Left lung (tissue), 10 donors: Measurements from ENCODE around the gene NSD2. TPM values are rescaled to one million over a fixed set of nuclear protein-coding genes. Genes with fewer than 3 reads are reported as not detected.

Experiments
- ATAC-seq: fragments of 200-7000 bp; cut with Tn5 transposase; one replicate; pipeline ENCODE4 v1.9.1; 2020; ENCODE audit warnings: moderate library complexity
- DNase-seq, 4 donors: peaks; one replicate each; pipeline ENCODE4 v3.0.0-alpha.2; 2013 to 2020
- H3K27ac ChIP-seq, 2 donors: fragments of 200-600 bp; sonication (generic) in 1 of 2; one replicate each; pipeline versions ENCODE4 v1.5.0 to v1.8.0; 2020 to 2021
- H3K27me3 ChIP-seq, 2 donors: fragments of 200-600 bp; sonication (generic) in 1 of 2; one replicate each; pipeline versions ENCODE4 v1.5.0 to v1.8.0; 2020 to 2021
- H3K36me3 ChIP-seq, 2 donors: fragments of 200-600 bp; sonication (generic) in 1 of 2; one replicate each; pipeline versions ENCODE4 v1.5.0 to v1.8.0; 2020 to 2021
- H3K4me1 ChIP-seq, 2 donors: fragments of 200-600 bp; one replicate each; pipeline ENCODE4 v1.8.0; 2021
- H3K4me3 ChIP-seq, 2 donors: fragments of 200-600 bp; sonication (generic) in 1 of 2; one replicate each; pipeline versions ENCODE4 v1.5.0 to v1.8.0; 2020 to 2021; ENCODE audit warnings: mild to moderate bottlenecking in 1 of 2
- H3K9me3 ChIP-seq, 2 donors: fragments of 200-600 bp; sonication (generic) in 1 of 2; one replicate each; pipeline versions ENCODE4 v1.5.0 to v1.8.0; 2020 to 2021
- intact Hi-C, 2 donors: fragments of 100-400 bp; cut with DNase I; formaldehyde crosslinking; loops; one replicate each; pipeline versions ENCODE4 v1.11.2 to v1.14.2; 2022
- polyA plus RNA-seq, 6 donors: library from polyadenylated mRNA; unstranded; fragments of 120-200 nt; gene quantifications; one replicate each; pipeline ENCODE4 v1.2.1, GENCODE V29; 2013; ENCODE audit not compliant: insufficient read length in 6 of 6
- total RNA-seq, 2 donors: library from RNA; stranded (reverse); fragmentation: NEBNext Ultra II Directional; extraction: Animal tissue kit (Norgen Biotek cat#: 25700); gene quantifications; one replicate each; pipeline ENCODE4 v1.2.1, GENCODE V29; 2021
- TF ChIP-seq, protein P1 (sequence below), 2 donors: fragments of 200-600 bp; sonication (generic) in 1 of 2; IDR thresholded peaks; one replicate each; pipeline versions ENCODE4 v1.5.0 to v1.8.0; 2021; ENCODE audit warnings: antibody characterized with exemption in 2 of 2
- donor health status: DM: no; HTN: yes; CAD: no.
- donor health status: DM: no; HTN: no; CAD: no.

The NSD2 gene
- total and polyA plus RNA-seq, 8 donors: 53.6 to 93.8 (median 80.0) TPM

GRCh38 chr4:1900087-1900433 lies 28.9 kb downstream of the NSD2 start:
- Histone ChIP-seq H3K9me3 (no peaks in the 10 kb centered on the region), H3K27me3 (no peaks in the 10 kb centered on the region), H3K4me1 (no peaks in the 10 kb centered on the region), H3K27ac (peak overlapping the region in 1 of 2 donors; percentile 46), H3K4me3 (no peak overlapping the region), H3K36me3 (peaks cover 0 to 45% of the 10 kb centered on the region in 2 donors)
- DNase-seq (no peak), ATAC-seq (no peak)
- intact Hi-C loops: no loop called here
- TF ChIP-seq, protein P1, sequence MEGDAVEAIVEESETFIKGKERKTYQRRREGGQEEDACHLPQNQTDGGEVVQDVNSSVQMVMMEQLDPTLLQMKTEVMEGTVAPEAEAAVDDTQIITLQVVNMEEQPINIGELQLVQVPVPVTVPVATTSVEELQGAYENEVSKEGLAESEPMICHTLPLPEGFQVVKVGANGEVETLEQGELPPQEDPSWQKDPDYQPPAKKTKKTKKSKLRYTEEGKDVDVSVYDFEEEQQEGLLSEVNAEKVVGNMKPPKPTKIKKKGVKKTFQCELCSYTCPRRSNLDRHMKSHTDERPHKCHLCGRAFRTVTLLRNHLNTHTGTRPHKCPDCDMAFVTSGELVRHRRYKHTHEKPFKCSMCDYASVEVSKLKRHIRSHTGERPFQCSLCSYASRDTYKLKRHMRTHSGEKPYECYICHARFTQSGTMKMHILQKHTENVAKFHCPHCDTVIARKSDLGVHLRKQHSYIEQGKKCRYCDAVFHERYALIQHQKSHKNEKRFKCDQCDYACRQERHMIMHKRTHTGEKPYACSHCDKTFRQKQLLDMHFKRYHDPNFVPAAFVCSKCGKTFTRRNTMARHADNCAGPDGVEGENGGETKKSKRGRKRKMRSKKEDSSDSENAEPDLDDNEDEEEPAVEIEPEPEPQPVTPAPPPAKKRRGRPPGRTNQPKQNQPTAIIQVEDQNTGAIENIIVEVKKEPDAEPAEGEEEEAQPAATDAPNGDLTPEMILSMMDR (IDR thresholded peaks at IDR 0.05): no peak

DNA sequence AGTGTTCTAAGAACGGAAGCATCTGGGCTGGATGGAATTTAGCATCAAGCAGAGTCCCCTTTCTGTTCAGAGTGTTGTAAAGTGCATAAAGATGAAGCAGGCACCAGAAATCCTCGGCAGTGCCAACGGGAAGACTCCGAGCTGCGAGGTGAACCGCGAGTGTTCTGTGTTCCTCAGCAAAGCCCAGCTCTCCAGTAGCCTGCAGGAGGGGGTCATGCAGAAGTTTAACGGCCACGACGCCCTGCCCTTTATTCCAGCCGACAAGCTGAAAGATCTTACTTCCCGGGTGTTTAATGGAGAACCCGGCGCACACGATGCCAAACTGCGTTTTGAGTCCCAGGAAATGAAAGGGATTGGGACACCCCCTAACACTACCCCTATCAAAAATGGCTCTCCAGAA lies 29.4 kb downstream of the NSD2 start:
- intact Hi-C loops: no loop called here
- Histone ChIP-seq H3K4me3 (no peak overlapping the region), H3K27me3 (no peaks in the 10 kb centered on the region), H3K4me1 (no peaks in the 10 kb centered on the region), H3K9me3 (no peaks in the 10 kb centered on the region), H3K36me3 (peaks cover 0 to 50% of the 10 kb centered on the region in 2 donors), H3K27ac (peak overlapping the region; percentile 46 to 53)
- ATAC-seq: peak; percentile 17
- TF ChIP-seq, protein P1 (IDR thresholded peaks at IDR 0.05): no peak
- no peak for DNase-seq

DNA sequence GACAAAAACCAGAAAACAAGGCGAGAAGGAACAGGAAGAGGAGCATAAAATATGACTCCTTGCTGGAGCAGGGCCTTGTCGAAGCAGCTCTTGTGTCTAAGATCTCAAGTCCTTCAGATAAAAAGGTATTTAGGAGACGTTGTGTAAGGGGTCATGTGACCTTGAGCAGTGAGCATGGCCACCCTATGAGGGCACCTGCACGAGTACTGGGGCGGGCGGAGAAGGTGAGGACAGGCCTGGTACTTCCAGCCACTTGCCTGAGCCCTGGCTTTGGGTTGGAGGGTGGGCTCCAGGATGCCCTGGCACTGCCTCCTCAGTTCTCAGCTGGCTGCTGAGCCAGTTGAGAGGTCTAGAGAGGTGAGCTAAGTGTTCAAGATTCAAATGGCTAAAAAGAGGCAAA lies 29.9 kb downstream of the NSD2 start:
- Histone ChIP-seq H3K4me3 (no peak overlapping the region), H3K9me3 (no peaks in the 10 kb centered on the region), H3K4me1 (no peaks in the 10 kb centered on the region), H3K36me3 (peaks cover 0 to 53% of the 10 kb centered on the region in 2 donors), H3K27ac (peak overlapping the region; percentile 46 to 53), H3K27me3 (no peaks in the 10 kb centered on the region)
- TF ChIP-seq, protein P1 (IDR thresholded peaks at IDR 0.05): no peak
- DNase-seq (peak in 3 of 4 donors; percentile 59 to 86 (median 82)), ATAC-seq (peak; percentile 91)
- intact Hi-C loops: no loop called here

DNA sequence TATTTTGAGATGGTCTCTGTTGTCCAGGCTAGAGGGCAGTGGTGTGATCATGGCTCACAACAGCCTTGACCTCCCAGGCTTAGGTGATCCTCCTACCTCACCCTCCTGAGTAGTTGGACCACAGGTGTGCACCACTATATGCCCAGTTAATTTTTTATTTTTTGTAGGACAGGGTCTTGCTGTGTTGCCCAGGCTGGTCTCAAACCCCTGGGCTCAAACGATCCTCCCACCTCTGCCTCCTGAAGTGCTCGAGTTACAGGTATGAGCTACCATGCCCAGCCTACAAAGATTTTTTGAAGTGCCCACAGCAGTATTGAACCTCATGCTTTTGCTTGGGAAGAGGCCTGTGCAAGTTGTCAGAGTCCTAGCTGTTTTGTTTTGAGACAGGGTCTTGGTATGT lies 31.1 kb downstream of the NSD2 start:
- Histone ChIP-seq H3K36me3 (peaks cover 0 to 59% of the 10 kb centered on the region in 2 donors), H3K27ac (no peak overlapping the region), H3K9me3 (no peaks in the 10 kb centered on the region), H3K4me1 (no peaks in the 10 kb centered on the region), H3K4me3 (no peak overlapping the region), H3K27me3 (no peaks in the 10 kb centered on the region)
- TF ChIP-seq, protein P1 (IDR thresholded peaks at IDR 0.05): no peak
- ATAC-seq: no peak
- DNase-seq: no peak
- intact Hi-C loops: no loop called here

DNA sequence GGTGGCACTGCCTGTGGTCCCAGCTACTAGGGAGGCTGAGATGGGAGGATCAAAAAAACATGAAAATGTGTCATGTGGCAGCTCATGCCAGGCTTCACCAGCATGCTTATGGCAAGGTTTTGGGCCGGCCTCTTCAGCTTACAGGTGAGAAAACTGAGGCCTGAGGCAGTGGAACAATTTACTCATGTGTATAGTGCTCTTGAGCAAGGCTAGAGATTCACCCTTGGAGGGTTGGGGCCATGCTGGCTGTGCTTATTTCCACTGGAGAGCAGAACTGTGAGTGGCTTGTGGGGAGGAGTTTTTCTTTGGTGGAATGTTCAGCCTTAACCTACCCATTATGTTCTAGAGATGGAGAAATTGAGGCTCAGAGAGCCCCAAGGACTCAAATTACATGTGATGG lies 31.8 kb downstream of the NSD2 start:
- peaks cover 0 to 59% of the 10 kb centered on the region in 2 donors for H3K36me3 ChIP-seq

More for the DNA sequence above, 31.8 kb downstream of the NSD2 start:
- intact Hi-C loops: no loop called here
- no peak for DNase-seq
- H3K27me3 ChIP-seq: no peaks in the 10 kb centered on the region
- ATAC-seq: no peak
- no peak overlapping the region for H3K4me3 ChIP-seq
- TF ChIP-seq, protein P1 (IDR thresholded peaks at IDR 0.05): no peak
- H3K4me1 ChIP-seq: no peaks in the 10 kb centered on the region
- no peak overlapping the region for H3K27ac ChIP-seq
- H3K9me3 ChIP-seq: no peaks in the 10 kb centered on the region
